Loucy (cell line): ENCODE results near the gene STX16.

Experiments used
- H2AFZ ChIP-seq: fragments of 200-600 bp; sonication (generic); 2 replicates; pipeline ENCODE4 v1.6.0; 2016; ENCODE audit warnings: antibody characterized with exemption, mild to moderate bottlenecking, low read length, moderate library complexity
- H3F3A ChIP-seq: fragments of 200-600 bp; 2 replicates; pipeline ENCODE4 v1.6.0; 2016; ENCODE audit warnings: antibody characterized with exemption, low read depth, mild to moderate bottlenecking
- H3K27me3 ChIP-seq: fragments of 200-600 bp; sonication (generic); 2 replicates; pipeline ENCODE4 v1.6.1; 2014; ENCODE audit warnings: low read length, mild to moderate bottlenecking; ENCODE audit not compliant: insufficient read depth, poor library complexity, severe bottlenecking
- H3K36me3 ChIP-seq: fragments of 200-600 bp; sonication (generic); 2 replicates; pipeline ENCODE4 v1.6.1; 2016; ENCODE audit warnings: low read length; ENCODE audit not compliant: insufficient read depth
- H3K4me1 ChIP-seq: fragments of 200-600 bp; sonication (generic); 2 replicates; pipeline ENCODE4 v1.5.1; 2014; ENCODE audit warnings: low read length, mild to moderate bottlenecking; ENCODE audit not compliant: insufficient read depth, poor library complexity, severe bottlenecking
- H3K4me2 ChIP-seq: fragments of 200-600 bp; sonication (generic); 2 replicates; pipeline ENCODE4 v1.6.0; 2014; ENCODE audit warnings: antibody characterized with exemption, low read length, low read depth, mild to moderate bottlenecking; ENCODE audit not compliant: poor library complexity, severe bottlenecking
- H3K4me3 ChIP-seq: fragments of 200-600 bp; sonication (generic); 2 replicates; pipeline ENCODE4 v1.5.1; 2014; ENCODE audit warnings: low read length, mild to moderate bottlenecking, mixed read lengths; ENCODE audit not compliant: poor library complexity, severe bottlenecking
- H3K79me2 ChIP-seq: fragments of 200-600 bp; sonication (generic); 2 replicates; pipeline ENCODE4 v1.6.1; 2014; ENCODE audit warnings: low read length; ENCODE audit not compliant: insufficient read depth
- H3K9ac ChIP-seq: fragments of 200-600 bp; sonication (generic); 2 replicates; pipeline ENCODE4 v1.6.0; 2014; ENCODE audit warnings: mild to moderate bottlenecking, low read depth, low read length, moderate library complexity; ENCODE audit not compliant: poor library complexity, severe bottlenecking
- H3K9me2 ChIP-seq: fragments of 200-600 bp; sonication (generic); replicated peaks from 2 replicates; pipeline ENCODE4 v1.6.1; 2016; ENCODE audit warnings: low read depth, low read length, mixed read lengths
- H3K9me3 ChIP-seq: fragments of 200-600 bp; sonication (generic); 2 replicates; pipeline ENCODE4 v1.6.1; 2014; ENCODE audit warnings: mild to moderate bottlenecking, antibody characterized with exemption, low read length, low read depth; ENCODE audit not compliant: insufficient read depth
- H4K20me1 ChIP-seq: fragments of 200-600 bp; sonication (generic); 2 replicates; pipeline ENCODE4 v1.6.0; 2014; ENCODE audit warnings: antibody characterized with exemption, low read length, mild to moderate bottlenecking; ENCODE audit not compliant: insufficient read depth, poor library complexity, severe bottlenecking
- EZH2phosphoT487 ChIP-seq: fragments of 200-600 bp; IDR thresholded peaks from 2 replicates; pipeline ENCODE4 v1.6.1; 2018; ENCODE audit warnings: antibody characterized with exemption, mild to moderate bottlenecking, moderate library complexity, borderline replicate concordance
- TF ChIP-seq, protein P1 (sequence below): fragments of 200-600 bp; sonication (generic); conservative IDR thresholded peaks from 2 replicates; pipeline ENCODE4 v1.5.1; 2014; ENCODE audit warnings: mild to moderate bottlenecking, antibody characterized with exemption, low read length

Gene STX16

DNA sequence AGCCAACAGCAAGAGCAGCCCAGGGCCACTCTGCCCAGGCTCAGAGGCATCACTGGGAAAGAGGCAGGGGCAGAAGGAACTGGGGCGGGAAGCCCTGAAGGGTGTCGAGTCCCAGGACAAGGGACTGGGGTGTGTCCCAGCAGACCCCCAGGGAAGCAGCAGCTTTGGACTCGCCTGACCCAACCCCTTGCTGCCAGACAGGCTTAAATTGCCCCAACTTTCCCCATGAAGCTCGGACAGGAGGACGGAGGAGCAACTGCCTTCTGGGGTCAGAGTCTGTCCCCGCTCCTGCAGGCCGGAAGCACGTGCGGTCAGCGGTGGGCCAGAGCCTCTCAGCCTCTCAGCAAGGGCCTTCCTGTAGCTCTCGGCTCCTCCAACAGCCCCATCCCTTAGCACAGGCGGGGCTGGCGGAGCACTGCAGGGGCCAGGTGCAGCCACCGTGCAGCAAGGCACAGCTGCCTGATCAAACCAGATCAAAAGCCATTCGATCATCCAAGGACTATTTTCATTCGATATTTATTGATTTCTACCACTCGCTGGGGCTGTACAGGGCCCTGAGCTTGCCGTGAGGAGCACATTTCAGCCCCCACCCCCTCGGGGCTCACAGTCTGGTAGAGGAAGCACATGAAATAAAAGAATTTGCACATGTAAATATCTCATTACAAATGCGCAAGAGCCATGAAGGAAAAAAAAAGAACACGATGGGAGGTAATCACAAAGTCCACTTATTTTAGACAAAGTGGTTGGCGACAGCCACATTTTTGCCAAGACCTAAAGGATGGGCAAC lies 31.8 kb upstream of the STX16 start:
- Histone ChIP-seq H3K9me2 (no peaks in the 10 kb centered on the region), H3K9ac (no peak overlapping the region), H3K36me3 (no peaks in the 10 kb centered on the region), H3K4me1 (no peaks in the 10 kb centered on the region), H4K20me1 (no peaks in the 10 kb centered on the region), H2AFZ (no peak overlapping the region), H3K4me2 (no peak overlapping the region), H3K27me3 (no peaks in the 10 kb centered on the region), H3K9me3 (no peaks in the 10 kb centered on the region), H3K4me3 (no peak overlapping the region), H3K79me2 (no peaks in the 10 kb centered on the region), H3F3A (no peaks in the 10 kb centered on the region)
- no peak for TF ChIP-seq EZH2phosphoT487
- TF ChIP-seq, protein P1, sequence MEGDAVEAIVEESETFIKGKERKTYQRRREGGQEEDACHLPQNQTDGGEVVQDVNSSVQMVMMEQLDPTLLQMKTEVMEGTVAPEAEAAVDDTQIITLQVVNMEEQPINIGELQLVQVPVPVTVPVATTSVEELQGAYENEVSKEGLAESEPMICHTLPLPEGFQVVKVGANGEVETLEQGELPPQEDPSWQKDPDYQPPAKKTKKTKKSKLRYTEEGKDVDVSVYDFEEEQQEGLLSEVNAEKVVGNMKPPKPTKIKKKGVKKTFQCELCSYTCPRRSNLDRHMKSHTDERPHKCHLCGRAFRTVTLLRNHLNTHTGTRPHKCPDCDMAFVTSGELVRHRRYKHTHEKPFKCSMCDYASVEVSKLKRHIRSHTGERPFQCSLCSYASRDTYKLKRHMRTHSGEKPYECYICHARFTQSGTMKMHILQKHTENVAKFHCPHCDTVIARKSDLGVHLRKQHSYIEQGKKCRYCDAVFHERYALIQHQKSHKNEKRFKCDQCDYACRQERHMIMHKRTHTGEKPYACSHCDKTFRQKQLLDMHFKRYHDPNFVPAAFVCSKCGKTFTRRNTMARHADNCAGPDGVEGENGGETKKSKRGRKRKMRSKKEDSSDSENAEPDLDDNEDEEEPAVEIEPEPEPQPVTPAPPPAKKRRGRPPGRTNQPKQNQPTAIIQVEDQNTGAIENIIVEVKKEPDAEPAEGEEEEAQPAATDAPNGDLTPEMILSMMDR, result no peak

DNA sequence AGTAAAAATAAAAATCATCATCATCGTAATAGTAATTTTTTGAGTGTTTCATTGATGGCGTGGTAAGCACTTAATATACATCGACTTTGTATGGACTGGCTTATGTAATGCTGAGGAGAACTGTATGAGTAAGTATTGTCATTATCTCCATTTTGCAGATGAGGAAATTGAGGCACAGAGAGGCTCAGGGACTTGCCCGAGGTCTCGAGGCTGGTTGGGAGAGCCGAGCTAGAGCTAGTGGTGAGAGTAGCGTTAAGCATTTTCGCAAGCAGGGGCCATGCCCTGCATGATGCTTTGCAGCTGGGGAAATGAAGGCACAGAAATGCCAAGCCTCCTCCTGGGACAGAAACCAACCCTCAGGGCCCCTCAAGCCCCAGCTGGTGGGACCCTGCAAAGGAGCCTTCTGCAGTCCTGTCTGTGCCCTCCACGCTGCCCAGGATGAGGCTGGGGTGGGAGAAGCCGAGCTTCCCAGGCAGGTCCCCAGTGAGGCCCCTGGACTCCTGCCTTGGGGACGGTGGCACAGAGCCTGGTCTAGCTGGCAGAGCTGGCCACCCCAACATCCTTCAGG lies 31.1 kb upstream of the STX16 start:
- no peaks in the 10 kb centered on the region for H3K27me3 ChIP-seq
- no peaks in the 10 kb centered on the region for H3K4me1 ChIP-seq
- no peaks in the 10 kb centered on the region for H3F3A ChIP-seq
- H4K20me1 ChIP-seq, result no peaks in the 10 kb centered on the region
- H3K4me2 ChIP-seq, result no peak overlapping the region
- no peak overlapping the region for H3K4me3 ChIP-seq
- H3K9ac ChIP-seq, result no peak overlapping the region
- H3K9me2 ChIP-seq, result no peaks in the 10 kb centered on the region
- H3K9me3 ChIP-seq, result no peaks in the 10 kb centered on the region
- TF ChIP-seq, protein P1, result no peak
- TF ChIP-seq EZH2phosphoT487, result no peak
- no peaks in the 10 kb centered on the region for H3K36me3 ChIP-seq
- no peak overlapping the region for H2AFZ ChIP-seq
- no peaks in the 10 kb centered on the region for H3K79me2 ChIP-seq

DNA sequence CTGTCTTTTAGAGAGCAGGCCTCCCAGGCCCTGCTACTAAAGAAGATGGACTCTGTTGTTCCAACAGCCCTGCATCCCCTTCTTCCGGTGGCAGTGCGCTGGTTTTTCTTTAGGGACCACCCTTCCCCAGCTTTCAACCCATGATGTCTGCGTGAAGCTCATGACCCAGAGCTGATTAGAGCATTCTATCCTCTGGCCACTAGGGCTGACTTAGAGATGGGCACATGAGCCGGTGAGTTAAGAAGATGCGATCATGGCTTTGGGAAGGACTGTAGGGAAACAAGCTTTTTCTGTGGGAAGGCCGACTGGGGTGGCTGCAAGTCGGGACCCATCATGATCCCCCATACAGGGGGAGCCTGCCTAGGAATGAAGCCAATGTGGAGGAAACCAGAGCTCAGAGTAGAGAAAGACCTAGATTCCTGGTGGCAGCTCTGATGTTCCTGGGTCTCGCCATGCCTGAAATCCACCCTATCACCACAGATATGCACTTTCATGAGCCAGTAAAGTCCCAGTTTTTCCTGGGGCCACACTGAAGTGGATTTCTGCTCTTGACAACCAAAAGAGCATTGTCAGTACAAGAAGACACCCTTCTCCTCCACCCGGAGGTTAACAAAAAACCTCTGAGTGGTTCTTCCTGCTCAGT lies 29.1 kb upstream of the STX16 start:
- TF ChIP-seq, protein P1, result peak; percentile 31; the same call in 1 of the 2 replicates
- TF ChIP-seq EZH2phosphoT487, result no peak
- H3K4me1 ChIP-seq, result no peaks in the 10 kb centered on the region

More for the DNA sequence above, 29.1 kb upstream of the STX16 start:
- no peak overlapping the region for H2AFZ ChIP-seq
- H3K9ac ChIP-seq, result no peak overlapping the region
- no peaks in the 10 kb centered on the region for H4K20me1 ChIP-seq
- H3K27me3 ChIP-seq, result no peaks in the 10 kb centered on the region
- H3F3A ChIP-seq, result no peaks in the 10 kb centered on the region
- H3K9me2 ChIP-seq, result no peaks in the 10 kb centered on the region
- no peak overlapping the region for H3K4me3 ChIP-seq
- H3K9me3 ChIP-seq, result no peaks in the 10 kb centered on the region
- no peaks in the 10 kb centered on the region for H3K36me3 ChIP-seq
- no peak overlapping the region for H3K4me2 ChIP-seq
- no peaks in the 10 kb centered on the region for H3K79me2 ChIP-seq
